Activated T-cell treated with anti-CD3 and anti-CD28 coated beads for 24 hours (primary cell): Measurements from ENCODE around the gene HTN1.
"Not testable (repeated sequence)": the region's sequence is repeated elsewhere in the genome, so short reads cannot be mapped to it uniquely, and the experiment has no call there.

Source experiments
- DNase-seq: peaks from one replicate; pipeline ENCODE4 v3.0.0-alpha.2; 2020; ENCODE audit warnings: low read depth

Gene HTN1

DNA sequence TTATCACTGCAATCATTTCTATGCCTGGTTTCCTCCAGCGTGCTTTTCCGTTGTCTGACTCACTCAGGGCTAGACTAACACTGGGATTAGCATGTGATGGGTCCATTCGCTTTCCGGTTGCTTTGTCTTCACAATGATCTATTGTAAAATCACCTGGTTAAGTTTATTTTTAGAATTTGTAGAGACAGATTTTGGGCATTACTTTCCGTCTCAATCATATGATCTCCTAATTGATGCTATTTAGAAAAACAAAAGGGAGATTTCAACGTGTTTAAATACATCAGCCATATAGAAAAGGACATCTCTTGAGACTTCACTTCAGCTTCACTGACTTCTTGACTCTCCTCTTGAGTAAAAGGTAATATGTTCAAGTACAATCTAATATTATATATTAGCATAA lies at the start of gene HTN1:
Gene HTN1, plus strand, starts transcription at position 301 of the 400 bp plus-strand sequence. CDS start 2,639 bp downstream, outside the sequence.
- not testable (repeated sequence) for DNase-seq

- no peak for DNase-seq
Measured at GRCh38 chr4:70000711-70001110, 49.5 kb upstream of the HTN1 start.

GRCh38 chr4:70002507-70002906 lies 47.7 kb upstream of the HTN1 start:
- DNase-seq = no peak

GRCh38 chr4:70008771-70009170 lies 41.5 kb upstream of the HTN1 start:
- DNase-seq = no peak

GRCh38 chr4:70019006-70019405 lies 31.2 kb upstream of the HTN1 start:
- DNase-seq = not testable (repeated sequence)

- no peak for DNase-seq
Measured at GRCh38 chr4:70023218-70023617, 27.0 kb upstream of the HTN1 start.

DNA sequence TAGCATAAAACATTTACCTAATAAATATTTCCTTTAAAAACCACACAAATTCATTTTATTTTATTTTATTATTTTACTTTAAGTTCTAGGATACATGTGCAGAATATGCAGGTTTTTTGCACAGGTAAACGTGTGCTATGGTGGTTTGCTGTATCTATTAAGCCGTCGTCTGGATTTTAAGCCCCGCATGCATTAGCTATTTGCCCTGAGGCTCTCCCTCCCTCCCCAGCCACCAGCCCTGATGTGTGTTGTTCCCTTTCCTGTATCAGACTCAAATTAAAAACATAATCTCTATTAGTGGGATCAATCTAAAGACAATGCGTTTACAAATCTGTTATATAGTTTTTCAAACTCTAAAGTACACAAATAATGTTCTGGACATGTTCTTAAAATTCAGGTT lies 23.2 kb upstream of the HTN1 start:
- no peak for DNase-seq

DNA sequence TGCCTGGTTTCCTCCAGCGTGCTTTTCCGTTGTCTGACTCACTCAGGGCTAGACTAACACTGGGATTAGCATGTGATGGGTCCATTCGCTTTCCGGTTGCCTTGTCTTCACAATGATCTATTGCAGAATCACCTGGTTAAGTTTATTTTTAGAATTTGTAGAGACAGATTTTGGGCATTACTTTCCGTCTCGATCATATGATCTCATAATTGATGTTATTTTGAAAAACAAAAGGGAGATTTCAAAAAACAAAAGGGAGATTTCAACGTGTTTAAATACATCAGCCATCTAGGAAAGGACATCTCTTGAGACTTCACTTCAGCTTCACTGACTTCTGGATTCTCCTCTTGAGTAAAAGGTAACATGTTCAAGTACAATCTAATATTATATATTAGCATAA lies 22.1 kb upstream of the HTN1 start, which contains the start of gene HTN3:
Gene HTN3, plus strand, starts transcription at position 301 of the 400 bp plus-strand sequence. CDS start 2,282 bp downstream, outside the sequence.
- not testable (repeated sequence) for DNase-seq

DNA sequence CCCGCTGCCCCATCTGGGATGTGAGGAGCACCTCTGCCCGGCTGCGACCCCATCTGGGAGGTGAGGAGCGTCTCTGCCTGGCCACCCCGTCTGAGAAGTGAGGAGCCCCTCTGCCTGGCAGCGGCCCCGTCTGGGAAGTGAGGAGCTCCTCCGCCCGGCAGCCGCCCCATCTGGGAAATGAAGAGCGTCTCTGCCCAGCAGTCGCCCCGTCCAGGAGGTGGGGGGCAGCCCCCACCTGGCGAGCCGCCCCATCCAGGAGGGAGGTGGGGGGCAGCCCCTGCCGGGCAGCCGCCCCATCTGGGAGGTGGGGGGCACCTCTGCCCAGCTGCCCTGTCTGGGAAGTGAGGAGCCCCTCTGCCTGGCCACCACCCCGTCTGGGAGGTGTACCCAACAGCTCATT lies 12.7 kb upstream of the HTN1 start:
- DNase-seq = not testable (repeated sequence)

- not testable (repeated sequence) for DNase-seq
Measured at GRCh38 chr4:70039928-70040327, 10.3 kb upstream of the HTN1 start.

GRCh38 chr4:70041652-70042286 lies 8.5 kb upstream of the HTN1 start:
- no peak for DNase-seq

- DNase-seq = not testable (repeated sequence)
Measured at GRCh38 chr4:70056534-70056933, 6.3 kb downstream of the HTN1 start.

- no peak for DNase-seq
Measured at GRCh38 chr4:70057651-70058050, 7.4 kb downstream of the HTN1 start.

GRCh38 chr4:70059149-70059548 lies 8.9 kb downstream of the HTN1 start:
- no peak for DNase-seq

- no peak for DNase-seq
Measured at GRCh38 chr4:70062000-70062399, 11.8 kb downstream of the HTN1 start.

GRCh38 chr4:70080205-70080604 lies 30.0 kb downstream of the HTN1 start:
- no peak for DNase-seq

DNA sequence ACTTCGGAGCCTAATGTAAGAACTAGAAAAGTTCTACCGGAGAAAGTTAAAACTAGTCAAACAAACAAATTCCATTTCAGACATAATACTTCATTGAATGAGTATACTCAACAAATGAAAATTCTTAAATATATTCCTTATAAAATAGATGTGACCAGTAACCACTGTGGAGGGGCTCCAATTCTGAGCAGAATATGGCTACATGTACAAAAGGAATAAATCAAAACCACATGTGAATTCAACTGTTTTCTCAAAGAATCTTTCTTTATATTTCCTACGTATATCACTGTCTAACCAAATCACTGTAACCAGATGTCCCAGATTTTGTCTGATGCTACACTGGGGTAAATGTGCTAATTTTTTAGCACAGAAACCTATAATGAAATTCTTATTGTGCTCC lies 49.0 kb downstream of the HTN1 start:
- DNase-seq = no peak
